ENCODE results near the gene SPANXA2.
"Not testable (repeated sequence)": the region's sequence is repeated elsewhere in the genome, so short reads cannot be mapped to it uniquely, and the experiment has no call there.

SPANXA2 gene

DNA sequence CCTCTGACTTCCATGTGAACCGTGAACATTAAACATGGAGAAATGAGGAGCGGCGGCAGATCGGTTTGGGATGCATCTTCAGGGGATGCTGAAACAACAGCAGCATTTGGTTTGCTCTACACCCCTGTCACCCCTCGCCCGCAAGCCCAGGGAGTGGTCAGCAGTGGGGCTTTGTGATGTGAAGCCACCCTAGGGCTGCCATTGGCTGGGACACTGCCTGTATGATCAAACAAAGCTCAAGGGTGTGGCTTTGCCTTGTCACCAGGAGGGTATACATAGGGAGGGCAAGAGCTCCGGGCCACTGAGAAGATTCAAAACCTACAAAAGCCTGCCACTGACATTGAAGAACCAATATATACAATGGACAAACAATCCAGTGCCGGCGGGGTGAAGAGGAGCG lies at the start of gene SPANXA2:
Gene SPANXA2 (plus strand): TSS at position 301 of the 400 bp plus-strand sequence. CDS start 60 bp downstream, at position 361.
- DNase-seq (ENCODE audit: low read depth in 2 of 2), result not testable (repeated sequence)

- not testable (repeated sequence) for DNase-seq (ENCODE audit: low read depth in 2 of 2)
These were observed 47.0 kb upstream of the SPANXA2 start for GRCh38 chrX:141542551-141542950.

GRCh38 chrX:141584638-141585037 lies 4.9 kb upstream of the SPANXA2 start, which contains the start of gene SPANXA1:
TSS of gene SPANXA1 (minus strand) at chrX:141584738. CDS start at chrX:141584678, 60 bp downstream.
- not testable (repeated sequence) for DNase-seq (ENCODE audit: low read depth in 2 of 2)

DNA sequence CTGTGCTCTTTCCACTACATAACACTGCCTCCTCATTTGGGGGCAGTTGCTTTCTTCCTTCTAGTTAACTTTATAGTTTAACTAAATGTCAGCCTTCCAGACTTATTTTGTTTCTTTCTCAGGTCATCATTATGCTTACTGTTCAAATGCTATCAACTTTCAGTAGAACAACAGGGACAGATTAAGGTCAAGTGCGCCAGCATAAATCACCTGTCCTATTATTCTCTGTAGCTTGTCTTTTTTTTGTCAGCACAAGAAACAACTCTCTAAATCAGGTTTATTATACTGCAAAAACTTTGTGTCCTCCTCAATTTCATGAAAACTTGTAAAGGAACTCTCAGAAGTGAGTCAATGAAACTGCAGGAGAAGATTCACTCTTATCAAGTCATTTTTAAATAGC lies 19.6 kb downstream of the SPANXA2 start:
- DNase-seq (ENCODE audit: low read depth in 2 of 2), result no peak

DNA sequence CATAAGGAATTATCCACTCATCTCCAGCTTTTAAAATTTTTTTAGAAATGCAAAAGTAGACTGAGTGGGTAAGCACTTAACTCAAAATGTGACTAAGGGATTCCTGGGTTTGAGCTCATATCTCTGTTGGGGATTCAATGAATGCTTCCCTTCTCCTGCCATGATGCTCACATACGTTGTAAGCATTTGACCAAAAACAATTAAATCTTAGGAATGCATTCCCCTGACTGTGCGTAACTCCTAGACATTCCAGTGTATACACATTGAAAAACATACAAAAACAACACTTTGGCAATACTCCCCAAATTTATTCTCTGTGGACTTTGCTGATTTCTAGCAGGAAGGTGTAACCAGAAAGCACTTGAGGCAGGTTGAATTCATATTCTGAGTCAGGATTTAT lies 29.8 kb downstream of the SPANXA2 start:
- DNase-seq (ENCODE audit: low read depth in 2 of 2), result no peak

DNA sequence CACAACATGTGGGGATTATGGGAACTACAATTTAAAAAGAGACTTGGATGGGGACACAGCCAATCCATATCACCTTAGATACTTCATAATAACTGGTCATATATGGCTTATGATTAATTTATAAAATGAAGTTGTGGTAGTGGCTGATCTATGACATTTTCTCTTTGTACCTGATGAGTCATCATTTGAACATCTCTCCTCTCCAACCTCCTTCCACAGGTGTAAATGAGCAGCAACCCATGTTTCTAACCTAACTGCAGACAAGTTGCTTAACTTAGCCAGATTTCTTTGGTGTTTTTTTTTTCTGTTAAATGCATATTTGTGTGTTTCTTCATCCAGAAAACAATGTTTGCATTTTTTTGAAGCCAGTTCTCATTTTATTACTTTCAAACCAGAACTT lies 42.6 kb downstream of the SPANXA2 start:
- DNase-seq (ENCODE audit: low read depth in 2 of 2), result no peak

DNA sequence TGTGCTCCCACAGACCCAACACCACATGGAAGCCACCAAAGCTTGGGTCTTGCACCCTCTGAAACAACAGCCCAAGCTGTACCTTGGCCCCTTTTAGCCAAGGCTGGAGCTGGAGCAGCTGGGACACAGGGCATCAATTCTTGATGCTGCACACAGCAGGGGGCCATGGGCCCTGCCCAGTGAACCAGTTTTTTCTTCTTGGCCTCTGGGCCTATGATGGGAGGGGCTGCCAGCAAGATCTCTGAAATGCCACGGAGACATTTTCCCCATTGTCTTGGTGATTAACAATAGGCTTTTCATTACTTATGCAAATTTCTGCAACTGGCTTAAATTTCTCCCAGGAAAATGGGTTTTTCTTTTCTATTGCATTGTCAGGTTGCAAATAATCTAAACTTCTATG lies 49.0 kb downstream of the SPANXA2 start:
- no peak for DNase-seq (ENCODE audit: low read depth in 2 of 2)

Data from stimulated activated CD8-positive, alpha-beta memory T cell treated with anti-CD3 and anti-CD28 coated beads, Interleukin-7, amount 100 ng/mL, for 1 hour (primary cell).